Measurements from ENCODE around the gene APOA5.

The APOA5 gene

GRCh38 chr11:116831790-116832349 lies 40.2 kb upstream of the APOA5 start:
- Mint-ChIP-seq H3K27ac (no peak overlapping the region), H3K4me1 (peaks cover 13% of the 10 kb centered on the region), H3K4me3 (no peak overlapping the region), H3K36me3 (ENCODE audit: low read depth) (no peaks in the 10 kb centered on the region), H3K9me3 (no peaks in the 10 kb centered on the region), H3K27me3 (peaks cover 5% of the 10 kb centered on the region)
- no peak for DNase-seq
- ATAC-seq, result no peak

- Mint-ChIP-seq H3K4me3 (no peak overlapping the region), H3K4me1 (peaks cover 4% of the 10 kb centered on the region), H3K27me3 (peaks cover 5% of the 10 kb centered on the region), H3K9me3 (no peaks in the 10 kb centered on the region), H3K36me3 (ENCODE audit: low read depth) (no peaks in the 10 kb centered on the region), H3K27ac (no peak overlapping the region)
- DNase-seq (no peak), ATAC-seq (no peak)
These were observed 38.7 kb upstream of the APOA5 start for GRCh38 chr11:116830184-116830912.

GRCh38 chr11:116829525-116830183 lies 38.0 kb upstream of the APOA5 start, which contains the start of gene APOC3:
TSS of gene APOC3 (plus strand) at chr11:116829907. CDS start at chr11:116830583, 676 bp downstream.
- Mint-ChIP-seq H3K36me3 (ENCODE audit: low read depth) (no peaks in the 10 kb centered on the region), H3K4me1 (peaks cover under 1% of the 10 kb centered on the region), H3K27me3 (peaks cover 3% of the 10 kb centered on the region), H3K9me3 (no peaks in the 10 kb centered on the region), H3K4me3 (no peak within 1 kb of the TSS), H3K27ac (no peak within 1 kb of the TSS)
- ATAC-seq, result no peak
- DNase-seq, result no peak

- H3K27me3 Mint-ChIP-seq, result no peaks in the 10 kb centered on the region
- no peak overlapping the region for H3K4me3 Mint-ChIP-seq
- DNase-seq (no peak), ATAC-seq (no peak)
- H3K4me1 Mint-ChIP-seq, result no peaks in the 10 kb centered on the region
- H3K27ac Mint-ChIP-seq, result no peak overlapping the region
- H3K9me3 Mint-ChIP-seq, result no peaks in the 10 kb centered on the region
- no peaks in the 10 kb centered on the region for H3K36me3 Mint-ChIP-seq (ENCODE audit: low read depth)
These were observed 37.2 kb upstream of the APOA5 start for GRCh38 chr11:116828632-116829524.

GRCh38 chr11:116827461-116827860 lies 35.8 kb upstream of the APOA5 start:
- H3K27ac Mint-ChIP-seq, result no peak overlapping the region
- H3K4me3 Mint-ChIP-seq, result no peak overlapping the region
- DNase-seq, result no peak
- no peak for ATAC-seq
- H3K27me3 Mint-ChIP-seq, result no peaks in the 10 kb centered on the region
- H3K4me1 Mint-ChIP-seq, result no peaks in the 10 kb centered on the region
- no peaks in the 10 kb centered on the region for H3K36me3 Mint-ChIP-seq (ENCODE audit: low read depth)
- H3K9me3 Mint-ChIP-seq, result no peaks in the 10 kb centered on the region

- DNase-seq, result no peak
- no peaks in the 10 kb centered on the region for H3K36me3 Mint-ChIP-seq (ENCODE audit: low read depth)
- H3K9me3 Mint-ChIP-seq, result no peaks in the 10 kb centered on the region
- no peaks in the 10 kb centered on the region for H3K27me3 Mint-ChIP-seq
- no peak overlapping the region for H3K27ac Mint-ChIP-seq
- H3K4me1 Mint-ChIP-seq, result no peaks in the 10 kb centered on the region
- no peak overlapping the region for H3K4me3 Mint-ChIP-seq
- no peak for ATAC-seq
These were observed 35.2 kb upstream of the APOA5 start for GRCh38 chr11:116826751-116827431.

GRCh38 chr11:116825854-116826750 lies 34.4 kb upstream of the APOA5 start:
- H3K4me3 Mint-ChIP-seq, result no peak overlapping the region
- DNase-seq (no peak), ATAC-seq (no peak)
- no peaks in the 10 kb centered on the region for H3K9me3 Mint-ChIP-seq
- no peak overlapping the region for H3K27ac Mint-ChIP-seq
- H3K27me3 Mint-ChIP-seq, result no peaks in the 10 kb centered on the region
- no peaks in the 10 kb centered on the region for H3K4me1 Mint-ChIP-seq
- no peaks in the 10 kb centered on the region for H3K36me3 Mint-ChIP-seq (ENCODE audit: low read depth)

- Mint-ChIP-seq H3K4me1 (no peaks in the 10 kb centered on the region), H3K36me3 (ENCODE audit: low read depth) (no peaks in the 10 kb centered on the region), H3K27me3 (no peaks in the 10 kb centered on the region)
These were observed 33.8 kb upstream of the APOA5 start for GRCh38 chr11:116825434-116825833.

GRCh38 chr11:116823031-116823843 lies 31.6 kb upstream of the APOA5 start, which contains the start of gene APOA4:
TSS of gene APOA4 (minus strand) at chr11:116823304. CDS start at chr11:116823191, 113 bp downstream.
- Mint-ChIP-seq H3K36me3 (ENCODE audit: low read depth) (no peaks in the 10 kb centered on the region), H3K4me3 (no peak within 1 kb of the TSS), H3K9me3 (no peaks in the 10 kb centered on the region), H3K27me3 (no peaks in the 10 kb centered on the region), H3K27ac (no peak within 1 kb of the TSS), H3K4me1 (no peaks in the 10 kb centered on the region)
- DNase-seq, result no peak
- ATAC-seq, result no peak

More at GRCh38 chr11:116825434-116825833, 33.8 kb upstream of the APOA5 start:
- Mint-ChIP-seq H3K27ac (no peak overlapping the region), H3K9me3 (no peaks in the 10 kb centered on the region), H3K4me3 (no peak overlapping the region)
- no peak for DNase-seq
- no peak for ATAC-seq

- no peaks in the 10 kb centered on the region for H3K9me3 Mint-ChIP-seq
- no peaks in the 10 kb centered on the region for H3K4me1 Mint-ChIP-seq
- no peak overlapping the region for H3K4me3 Mint-ChIP-seq
- no peaks in the 10 kb centered on the region for H3K27me3 Mint-ChIP-seq
- H3K36me3 Mint-ChIP-seq (ENCODE audit: low read depth), result no peaks in the 10 kb centered on the region
- H3K27ac Mint-ChIP-seq, result no peak overlapping the region
- ATAC-seq (no peak), DNase-seq (no peak)
These were observed 30.9 kb upstream of the APOA5 start for GRCh38 chr11:116822575-116822974.

- no peaks in the 10 kb centered on the region for H3K36me3 Mint-ChIP-seq (ENCODE audit: low read depth)
- no peaks in the 10 kb centered on the region for H3K4me1 Mint-ChIP-seq
- no peak for DNase-seq
- no peaks in the 10 kb centered on the region for H3K27me3 Mint-ChIP-seq
- no peaks in the 10 kb centered on the region for H3K9me3 Mint-ChIP-seq
- no peak overlapping the region for H3K27ac Mint-ChIP-seq
- H3K4me3 Mint-ChIP-seq, result no peak overlapping the region
- ATAC-seq, result no peak
These were observed 29.6 kb upstream of the APOA5 start for GRCh38 chr11:116821050-116821918.

GRCh38 chr11:116819049-116819448 lies 27.4 kb upstream of the APOA5 start:
- DNase-seq (no peak), ATAC-seq (no peak)
- Mint-ChIP-seq H3K4me1 (no peaks in the 10 kb centered on the region), H3K9me3 (no peaks in the 10 kb centered on the region), H3K27ac (no peak overlapping the region), H3K36me3 (ENCODE audit: low read depth) (no peaks in the 10 kb centered on the region), H3K4me3 (no peak overlapping the region), H3K27me3 (no peaks in the 10 kb centered on the region)
